Endothelial cell of umbilical vein (primary cell): ENCODE measurements around the gene ABCB9. TPM values are rescaled to one million over a fixed set of nuclear protein-coding genes. Genes with fewer than 3 reads are reported as not detected.
A peak's percentile ranks its signal among the peaks of the same experiment; 100 is the strongest.

Experiments used
- BruUV-seq: library from RNA; stranded (reverse); fragments of 400-500 nt; replicated peaks from 2 replicates; lab custom pipeline; 2021; lab: Mats Ljungman, UMichigan
- CTCF ChIA-PET: fragments of 300-600, 350-600 bp; sonication (Branson Sonifier 250); formaldehyde crosslinking; loops from one replicate; lab custom pipeline; 2021; ENCODE audit warnings: antibody characterized with exemption, inconsistent platforms; lab: Charles Lee
- POLR2A ChIA-PET: fragments of 300-600, 350-600 bp; sonication (Branson Sonifier 250); formaldehyde crosslinking; loops from one replicate; lab custom pipeline; 2021; ENCODE audit warnings: antibody characterized with exemption, inconsistent platforms; lab: Charles Lee
- DNase-seq: peaks from one replicate; pipeline ENCODE4 v3.0.0-alpha.2; 2011; ENCODE audit warnings: low read depth, low spot score
- FAIRE-seq: peaks from 2 replicates; lab custom pipeline; 2011; peaks lifted over from hg19 to GRCh38; lab: Jason Lieb, UNC
- H2AFZ ChIP-seq: 2 replicates; pipeline ENCODE4 v1.6.0; 2012; ENCODE audit warnings: low read depth, low read length, control low read depth, inconsistent platforms
- H3K27ac ChIP-seq: 2 replicates; pipeline ENCODE4 v1.5.1; 2011; ENCODE audit warnings: low read depth, mild to moderate bottlenecking, control low read depth, low read length, moderate library complexity; ENCODE audit not compliant: insufficient read depth
- H3K27me3 ChIP-seq, 2 experiments: 2 replicates each; pipeline versions ENCODE4 v1.6.0 to v1.6.1; 2011; ENCODE audit warnings: low read length in 2 of 2, mixed read lengths in 1 of 2; ENCODE audit not compliant: control insufficient read depth in 2 of 2, insufficient read depth in 2 of 2
- H3K36me3 ChIP-seq, 2 experiments: 2 replicates in 1 of 2; 3 replicates in 1 of 2; pipeline ENCODE4 v1.5.1; 2011; ENCODE audit warnings: low read length in 2 of 2, mild to moderate bottlenecking in 1 of 2, moderate library complexity in 1 of 2; ENCODE audit not compliant: control insufficient read depth in 2 of 2, insufficient read depth in 2 of 2; ENCODE audit errors: extremely low read depth in 1 of 2
- H3K4me1 ChIP-seq: 3 replicates; pipeline ENCODE4 v1.5.1; 2011; ENCODE audit warnings: mild to moderate bottlenecking, low read length; ENCODE audit not compliant: control insufficient read depth, insufficient read depth; ENCODE audit errors: extremely low read depth
- H3K4me2 ChIP-seq: 2 replicates; pipeline ENCODE4 v1.6.1; 2011; ENCODE audit warnings: low read length, control low read depth, mixed read lengths; ENCODE audit not compliant: insufficient read depth
- H3K4me3 ChIP-seq, 3 experiments: fragments of 200-600 bp in 1 of 3; sonication (generic), shearing (Covaris generic) in 1 of 3; replicated peaks in 1 of 3; 2 replicates each; pipeline ENCODE4 v1.5.1; 2011 to 2016; ENCODE audit warnings: control low read depth in 3 of 3, low read length in 3 of 3, mild to moderate bottlenecking in 2 of 3, inconsistent platforms in 1 of 3, low read depth in 1 of 3, moderate library complexity in 1 of 3; ENCODE audit not compliant: insufficient read depth in 1 of 3
- H3K79me2 ChIP-seq: 2 replicates; pipeline ENCODE4 v1.6.0; 2012; ENCODE audit warnings: low read length, inconsistent platforms; ENCODE audit not compliant: control insufficient read depth, insufficient read depth
- H3K9ac ChIP-seq: replicated peaks from 2 replicates; pipeline ENCODE3; 2011; ENCODE audit warnings: low read length, control low read depth; ENCODE audit not compliant: insufficient read depth; ENCODE audit errors: extremely low read depth
- H3K9me1 ChIP-seq: replicated peaks from 3 replicates; pipeline ENCODE4 v1.6.0; 2011; ENCODE audit warnings: mild to moderate bottlenecking, low read length; ENCODE audit not compliant: control insufficient read depth, insufficient read depth; ENCODE audit errors: extremely low read depth
- H3K9me3 ChIP-seq: replicated peaks from 2 replicates; pipeline ENCODE4 v1.5.1; 2012; ENCODE audit warnings: low read length, inconsistent platforms; ENCODE audit not compliant: control insufficient read depth, insufficient read depth
- H4K20me1 ChIP-seq: replicated peaks from 2 replicates; pipeline ENCODE3; 2011; ENCODE audit warnings: mild to moderate bottlenecking, low read length; ENCODE audit not compliant: control insufficient read depth, insufficient read depth; ENCODE audit errors: extremely low read depth
- EZH2 ChIP-seq: IDR thresholded peaks from 2 replicates; pipeline ENCODE4 v1.6.1; 2012; ENCODE audit warnings: borderline replicate concordance, low read depth, mild to moderate bottlenecking, moderate library complexity, low read length, inconsistent platforms; ENCODE audit not compliant: severe bottlenecking
- FOS ChIP-seq: IDR thresholded peaks from 2 replicates; pipeline ENCODE4 v1.6.1; 2011; ENCODE audit warnings: mild to moderate bottlenecking, low read length, moderate library complexity, borderline replicate concordance; ENCODE audit not compliant: insufficient read depth
- GATA2 ChIP-seq: IDR thresholded peaks from 2 replicates; pipeline ENCODE4 v1.7.0; 2011; ENCODE audit warnings: low read depth, mild to moderate bottlenecking, moderate library complexity, mixed read lengths, low read length; ENCODE audit not compliant: insufficient read length, insufficient read depth
- JUN ChIP-seq: IDR thresholded peaks from 2 replicates; pipeline ENCODE4 v1.6.1; 2011; ENCODE audit warnings: borderline replicate concordance, low read depth; ENCODE audit not compliant: insufficient read length, insufficient read depth
- MYC ChIP-seq: IDR thresholded peaks from one replicate; pipeline ENCODE4 v1.6.1; 2011; ENCODE audit warnings: mild to moderate bottlenecking, low read depth, low read length
- POLR2A ChIP-seq: IDR thresholded peaks from 2 replicates; pipeline ENCODE4 v1.6.1; 2012; ENCODE audit warnings: low read depth, mild to moderate bottlenecking, control low read depth, low read length
- POLR2AphosphoS5 ChIP-seq: IDR thresholded peaks from 2 replicates; pipeline ENCODE4 v1.6.1; 2012; ENCODE audit warnings: low read depth, mild to moderate bottlenecking, control low read depth, low read length, moderate library complexity; ENCODE audit not compliant: insufficient read depth
- dilution Hi-C: fragments of 300-500 bp; cut with MboI; formaldehyde crosslinking; loops from one replicate; pipeline ENCODE4 v1.15.0; 2019; ENCODE audit warnings: low sequenced_read_pairs; ENCODE audit not compliant: extremely low pct_ligation_motif_present
- intact Hi-C: fragments of 100-400 bp; cut with micrococcal nuclease; formaldehyde crosslinking; loops from one replicate; pipeline ENCODE4 v1.10.0; 2022
- polyA plus RNA-seq, 4 experiments: library from polyadenylated mRNA; depleted of rRNA in 3 of 4; stranded (reverse) in 3 of 4; unstranded in 1 of 4; fragments of >200 nt; gene quantifications; 2 replicates each; pipeline versions ENCODE4 v1.2.1 to v1.2.3, GENCODE V29; 2011 to 2012; ENCODE audit warnings: missing spikeins in 1 of 4
- total RNA-seq: library from RNA; stranded (reverse); gene quantifications from 2 replicates; pipeline ENCODE4 v1.2.3, GENCODE V29; 2021
- TF ChIP-seq, protein P1 (sequence below): IDR thresholded peaks from 2 replicates; pipeline ENCODE4 v1.6.1; 2011; ENCODE audit not compliant: insufficient read depth, insufficient read length
- TF ChIP-seq, protein P2 (sequence below), 2 donors: IDR thresholded peaks; 1 replicate in 1 of 2; 2 replicates in 1 of 2; pipeline ENCODE4 v1.5.1; 2011; ENCODE audit warnings: low read length in 2 of 2, mild to moderate bottlenecking in 2 of 2, moderate library complexity in 2 of 2, control low read depth in 1 of 2, inconsistent platforms in 1 of 2, low read depth in 1 of 2; ENCODE audit not compliant: insufficient read depth in 1 of 2; ENCODE audit errors: extremely low read depth in 1 of 2

ABCB9 gene
- total and polyA plus RNA-seq, 2 donors (not counting 3 experiments of a cell fraction or from before 2014, with no cell fraction given), result 11.7 to 16.9 TPM

DNA sequence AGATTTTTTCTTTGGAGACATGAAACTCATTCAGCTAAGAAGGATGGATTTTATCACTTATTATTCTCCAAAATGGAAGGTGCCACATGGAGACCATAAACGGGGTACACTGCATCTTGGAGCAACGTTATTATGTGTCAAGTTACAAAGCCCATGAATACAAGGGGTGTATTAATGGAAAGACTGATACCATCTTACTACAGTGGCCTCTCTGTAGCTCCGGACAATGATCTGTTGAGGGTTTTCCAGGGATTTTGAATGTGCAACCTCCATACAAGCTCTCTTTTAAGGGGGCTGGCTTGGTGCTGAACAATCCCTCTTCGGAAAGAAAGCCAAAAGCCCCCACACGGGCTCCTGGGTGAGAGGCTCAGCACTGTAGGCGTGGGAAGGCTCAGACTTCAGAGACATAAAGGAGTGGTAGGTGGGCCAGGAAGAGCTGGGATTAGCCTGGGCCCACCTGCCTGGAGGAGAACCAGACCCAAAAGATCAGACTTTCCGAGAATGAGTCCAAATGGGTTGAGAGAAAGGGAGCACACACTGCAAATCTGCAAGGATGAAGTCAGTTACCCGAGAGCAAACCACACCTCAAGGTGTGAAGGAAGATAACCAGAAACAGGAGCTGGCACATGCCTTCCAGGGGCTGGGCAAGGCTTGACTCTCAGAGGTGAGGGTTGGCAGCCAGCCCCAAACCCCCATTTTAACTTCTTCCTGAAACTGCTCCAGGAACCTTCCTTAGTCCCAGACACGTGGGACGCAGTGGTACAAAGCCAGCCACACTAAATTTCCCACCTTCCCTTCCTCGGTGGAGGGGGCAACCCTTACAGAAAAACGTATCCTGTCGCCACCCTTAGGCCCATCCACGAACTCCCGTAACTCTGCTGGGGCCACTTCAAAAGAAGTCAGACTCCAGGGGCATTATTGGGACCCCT, 71.8 kb downstream of the ABCB9 start:
- dilution Hi-C loops, result no loop called here
- peak overlapping the region; percentile 73 to 90 (median 85) for H3K4me3 ChIP-seq
- intact Hi-C loops, result loop anchor here (5.0 kb wide), 1 partner anchor 48 kb away; no protein-coding TSS in a partner anchor
- peaks cover 36% of the 10 kb centered on the region for H3K4me1 ChIP-seq
- no peak for TF ChIP-seq MYC
- TF ChIP-seq, protein P1, sequence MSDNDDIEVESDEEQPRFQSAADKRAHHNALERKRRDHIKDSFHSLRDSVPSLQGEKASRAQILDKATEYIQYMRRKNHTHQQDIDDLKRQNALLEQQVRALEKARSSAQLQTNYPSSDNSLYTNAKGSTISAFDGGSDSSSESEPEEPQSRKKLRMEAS, result no peak
- H3K4me2 ChIP-seq, result peak overlapping the region; percentile 91
- H3K27me3 ChIP-seq, result no peaks in the 10 kb centered on the region
- no peaks in the 10 kb centered on the region for H3K9me1 ChIP-seq
- H2AFZ ChIP-seq, result no peak overlapping the region
- ChIA-PET CTCF (interaction anchor here (0.7 to 1.5 kb wide), 6 partner anchors 11 to 101 kb away, joined by 3 to 7 read pairs (median 4); no protein-coding TSS in a partner anchor), POLR2A (interaction anchor here (1.1 kb wide), 1 partner anchor 52 kb away, joined by 3 read pairs; no protein-coding TSS in a partner anchor)
- peak overlapping the region; percentile 75 for H3K27ac ChIP-seq
- peaks cover 61% of the 10 kb centered on the region for H3K79me2 ChIP-seq
- H3K9ac ChIP-seq, result peak overlapping the region; percentile 97
- no peaks in the 10 kb centered on the region for H3K36me3 ChIP-seq
- H4K20me1 ChIP-seq, result no peaks in the 10 kb centered on the region
- FAIRE-seq (no peak), DNase-seq (no peak)
- no peaks in the 10 kb centered on the region for H3K9me3 ChIP-seq
- BruUV-seq, result TSS peak; percentile 18

DNA sequence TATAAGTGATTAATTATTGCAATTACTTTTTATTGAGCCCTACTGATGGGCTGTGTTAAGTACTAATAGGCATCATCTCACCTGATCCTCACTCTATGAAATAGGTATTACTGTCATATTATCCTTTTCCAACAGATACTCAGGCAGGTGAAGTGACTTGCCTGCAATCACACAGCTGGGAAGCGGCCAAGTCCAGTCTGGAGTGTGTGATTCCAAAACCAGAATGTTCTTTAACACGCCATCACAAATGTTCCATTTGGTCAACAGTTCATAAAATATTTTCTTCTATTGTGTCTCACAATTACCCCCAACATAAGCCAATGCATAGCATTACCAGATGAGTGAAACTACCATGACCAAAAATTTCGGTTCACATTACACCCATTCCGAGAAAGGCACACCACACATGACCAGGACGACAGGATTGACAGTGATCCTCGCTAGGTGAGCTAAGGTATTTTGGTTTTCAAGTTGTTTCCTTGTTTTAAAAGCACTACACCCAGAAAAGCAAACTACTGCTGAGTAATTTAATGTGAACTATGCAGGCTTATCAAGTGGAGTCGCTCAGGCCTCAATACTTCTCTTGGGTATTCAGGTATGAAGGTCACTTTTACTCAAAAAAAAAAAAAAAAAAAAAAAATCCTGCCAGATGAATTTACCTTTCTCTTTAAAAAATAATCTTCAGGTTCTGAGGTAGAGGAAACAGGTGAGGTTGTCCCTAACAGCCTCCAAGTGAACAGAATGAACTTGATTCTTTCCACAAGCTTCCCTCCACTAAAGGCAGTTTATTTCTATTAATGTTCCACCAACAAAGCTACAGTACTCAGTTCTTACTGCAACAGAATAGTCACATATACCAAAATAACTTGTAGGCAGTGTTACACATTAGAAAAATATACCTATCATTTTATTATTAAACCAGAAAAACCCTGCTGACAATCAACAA, 72.8 kb downstream of the ABCB9 start:
- Histone ChIP-seq H3K4me1 (peaks cover 43% of the 10 kb centered on the region), H3K9me1 (no peaks in the 10 kb centered on the region), H3K4me3 (peak overlapping the region in 1 of 3 experiments; percentile 85), H3K9ac (no peak overlapping the region), H3K27ac (no peak overlapping the region), H3K79me2 (peaks cover 66% of the 10 kb centered on the region), H3K36me3 (no peaks in the 10 kb centered on the region), H4K20me1 (no peaks in the 10 kb centered on the region), H3K9me3 (no peaks in the 10 kb centered on the region), H3K4me2 (peak overlapping the region; percentile 91), H2AFZ (no peak overlapping the region), H3K27me3 (no peaks in the 10 kb centered on the region)
- intact Hi-C loops, result no loop called here
- dilution Hi-C loops, result no loop called here
- ChIA-PET CTCF (interaction anchor here (0.7 to 1.5 kb wide), 6 partner anchors 10 to 100 kb away, joined by 3 to 7 read pairs (median 4); no protein-coding TSS in a partner anchor), POLR2A (no interaction called here)
- TF ChIP-seq MYC, result no peak
- no peak for TF ChIP-seq POLR2A
- TF ChIP-seq, protein P2, sequence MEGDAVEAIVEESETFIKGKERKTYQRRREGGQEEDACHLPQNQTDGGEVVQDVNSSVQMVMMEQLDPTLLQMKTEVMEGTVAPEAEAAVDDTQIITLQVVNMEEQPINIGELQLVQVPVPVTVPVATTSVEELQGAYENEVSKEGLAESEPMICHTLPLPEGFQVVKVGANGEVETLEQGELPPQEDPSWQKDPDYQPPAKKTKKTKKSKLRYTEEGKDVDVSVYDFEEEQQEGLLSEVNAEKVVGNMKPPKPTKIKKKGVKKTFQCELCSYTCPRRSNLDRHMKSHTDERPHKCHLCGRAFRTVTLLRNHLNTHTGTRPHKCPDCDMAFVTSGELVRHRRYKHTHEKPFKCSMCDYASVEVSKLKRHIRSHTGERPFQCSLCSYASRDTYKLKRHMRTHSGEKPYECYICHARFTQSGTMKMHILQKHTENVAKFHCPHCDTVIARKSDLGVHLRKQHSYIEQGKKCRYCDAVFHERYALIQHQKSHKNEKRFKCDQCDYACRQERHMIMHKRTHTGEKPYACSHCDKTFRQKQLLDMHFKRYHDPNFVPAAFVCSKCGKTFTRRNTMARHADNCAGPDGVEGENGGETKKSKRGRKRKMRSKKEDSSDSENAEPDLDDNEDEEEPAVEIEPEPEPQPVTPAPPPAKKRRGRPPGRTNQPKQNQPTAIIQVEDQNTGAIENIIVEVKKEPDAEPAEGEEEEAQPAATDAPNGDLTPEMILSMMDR (IDR thresholded peaks at IDR 0.05; ENCODE audit: extremely low read depth in 1 of 2, insufficient read depth in 1 of 2, low read depth in 1 of 2, low read length in 2 of 2), result no peak
- TF ChIP-seq, protein P1, result no peak
- no peak for TF ChIP-seq POLR2AphosphoS5
- TF ChIP-seq GATA2, result no peak
- no peak for TF ChIP-seq EZH2
- no peak for TF ChIP-seq FOS
- no peak for TF ChIP-seq JUN
- BruUV-seq, result no TSS peak
- DNase-seq, result no peak
- peak; percentile 60 for FAIRE-seq
